Esophagus muscularis mucosa (tissue), 4 donors: ENCODE measurements around the gene FAM13A. TPM values are rescaled to one million over a fixed set of nuclear protein-coding genes. Genes with fewer than 3 reads are reported as not detected.

Experiments
- DNase-seq: peaks from one replicate; pipeline ENCODE4 v3.0.0-alpha.2; 2017; ENCODE audit errors: extremely low spot score
- H3K27ac ChIP-seq, 4 donors: fragments of 200-600 bp; sonication (generic); replicated peaks in 1 of 4; 1 replicate in 3 of 4; 2 replicates in 1 of 4; pipeline ENCODE4 v1.5.1; 2016 to 2019; ENCODE audit warnings: mild to moderate bottlenecking in 1 of 4
- H3K27me3 ChIP-seq, 4 donors: fragments of 200-600 bp; sonication (generic); one replicate each; pipeline versions ENCODE4 v1.5.1 to v1.6.0; 2016 to 2019
- H3K36me3 ChIP-seq, 4 donors: fragments of 200-600 bp; sonication (generic); one replicate each; pipeline ENCODE4 v1.5.1; 2016 to 2019
- H3K4me1 ChIP-seq, 4 donors: fragments of 200-600 bp; sonication (generic); one replicate each; pipeline ENCODE4 v1.5.1; 2016 to 2019
- H3K4me3 ChIP-seq, 4 donors: fragments of 200-600 bp; sonication (generic); 1 replicate in 2 of 4; 2 replicates in 2 of 4; pipeline ENCODE4 v1.5.1; 2016 to 2019; ENCODE audit warnings: mild to moderate bottlenecking in 4 of 4, moderate library complexity in 1 of 4
- H3K9me3 ChIP-seq, 4 donors: fragments of 200-600 bp; sonication (generic); 1 replicate in 3 of 4; 2 replicates in 1 of 4; pipeline ENCODE4 v1.5.1; 2016 to 2019
- EP300 ChIP-seq: sonication (generic); formaldehyde crosslinking; IDR thresholded peaks from one replicate; pipeline ENCODE4 v1.6.1; 2017; ENCODE audit warnings: antibody characterized with exemption
- POLR2A ChIP-seq: fragments of 450-650 bp; IDR thresholded peaks from one replicate; pipeline ENCODE4 v1.6.1; 2017; ENCODE audit warnings: antibody characterized with exemption, moderate library complexity, mild to moderate bottlenecking, low read depth
- POLR2AphosphoS5 ChIP-seq, 2 donors: sonication (generic); formaldehyde crosslinking; IDR thresholded peaks; one replicate each; pipeline ENCODE4 v1.6.1; 2017; ENCODE audit warnings: antibody characterized with exemption in 2 of 2
- WGBS: methylation state at CpG from one replicate; pipeline ENCODE4 v1.1.5; 2018; 5-methylcytosine and 5-hydroxymethylcytosine counted together
- intact Hi-C: fragments of 100-400 bp; cut with DNase I; formaldehyde crosslinking; loops from one replicate; pipeline ENCODE4 v1.15.1; 2023
- total RNA-seq, 4 donors: library from RNA; depleted of rRNA; stranded (reverse); fragments of >200 nt; gene quantifications; one replicate each; pipeline versions ENCODE4 v1.1.0 to v1.2.1, GENCODE V29; 2016
- TF ChIP-seq, protein P1 (sequence below), 3 experiments: fragments of 200-600 bp in 2 of 3; fragments of 450-650 bp in 1 of 3; sonication (generic) in 2 of 3; IDR thresholded peaks; one replicate each; pipeline ENCODE4 v1.5.1; 2017 to 2019; ENCODE audit warnings: antibody characterized with exemption in 3 of 3, mild to moderate bottlenecking in 2 of 3, moderate library complexity in 1 of 3

FAM13A gene
- total RNA-seq, 4 donors from 2014 or later = 22.4 to 27.2 (median 26.0) TPM

DNA sequence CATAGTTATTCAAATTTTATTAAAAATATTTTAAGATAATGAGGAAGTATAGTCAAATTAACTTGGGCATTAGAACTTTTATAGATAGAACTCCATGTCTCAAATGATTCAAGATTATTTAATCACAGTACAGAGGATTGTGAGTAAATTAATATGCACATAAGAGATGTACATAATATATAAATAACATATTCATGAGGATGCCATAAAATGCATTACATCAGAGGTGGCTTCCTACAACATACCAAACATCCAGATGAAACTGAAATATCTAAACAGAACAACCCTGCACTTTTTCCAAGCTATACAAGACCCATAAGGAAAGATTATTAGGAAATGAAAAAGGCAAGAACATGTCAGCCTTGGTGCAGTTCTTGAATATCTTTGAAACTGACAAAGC, 268.1 kb downstream of the FAM13A start:
- Histone ChIP-seq H3K4me3 (no peak overlapping the region), H3K4me1 (peaks cover 0 to 9% (median 2%) of the 10 kb centered on the region in 4 donors), H3K27me3 (no peaks in the 10 kb centered on the region), H3K27ac (no peak overlapping the region), H3K9me3 (no peaks in the 10 kb centered on the region), H3K36me3 (peaks cover 13 to 57% (median 41%) of the 10 kb centered on the region in 4 donors)
- intact Hi-C loops = no loop called here
- no peak for DNase-seq
- no peak for TF ChIP-seq EP300
- no peak for TF ChIP-seq POLR2AphosphoS5 (IDR thresholded peaks at IDR 0.05)
- no peak for TF ChIP-seq POLR2A
- TF ChIP-seq, protein P1, sequence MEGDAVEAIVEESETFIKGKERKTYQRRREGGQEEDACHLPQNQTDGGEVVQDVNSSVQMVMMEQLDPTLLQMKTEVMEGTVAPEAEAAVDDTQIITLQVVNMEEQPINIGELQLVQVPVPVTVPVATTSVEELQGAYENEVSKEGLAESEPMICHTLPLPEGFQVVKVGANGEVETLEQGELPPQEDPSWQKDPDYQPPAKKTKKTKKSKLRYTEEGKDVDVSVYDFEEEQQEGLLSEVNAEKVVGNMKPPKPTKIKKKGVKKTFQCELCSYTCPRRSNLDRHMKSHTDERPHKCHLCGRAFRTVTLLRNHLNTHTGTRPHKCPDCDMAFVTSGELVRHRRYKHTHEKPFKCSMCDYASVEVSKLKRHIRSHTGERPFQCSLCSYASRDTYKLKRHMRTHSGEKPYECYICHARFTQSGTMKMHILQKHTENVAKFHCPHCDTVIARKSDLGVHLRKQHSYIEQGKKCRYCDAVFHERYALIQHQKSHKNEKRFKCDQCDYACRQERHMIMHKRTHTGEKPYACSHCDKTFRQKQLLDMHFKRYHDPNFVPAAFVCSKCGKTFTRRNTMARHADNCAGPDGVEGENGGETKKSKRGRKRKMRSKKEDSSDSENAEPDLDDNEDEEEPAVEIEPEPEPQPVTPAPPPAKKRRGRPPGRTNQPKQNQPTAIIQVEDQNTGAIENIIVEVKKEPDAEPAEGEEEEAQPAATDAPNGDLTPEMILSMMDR (IDR thresholded peaks at IDR 0.05) = no peak

DNA sequence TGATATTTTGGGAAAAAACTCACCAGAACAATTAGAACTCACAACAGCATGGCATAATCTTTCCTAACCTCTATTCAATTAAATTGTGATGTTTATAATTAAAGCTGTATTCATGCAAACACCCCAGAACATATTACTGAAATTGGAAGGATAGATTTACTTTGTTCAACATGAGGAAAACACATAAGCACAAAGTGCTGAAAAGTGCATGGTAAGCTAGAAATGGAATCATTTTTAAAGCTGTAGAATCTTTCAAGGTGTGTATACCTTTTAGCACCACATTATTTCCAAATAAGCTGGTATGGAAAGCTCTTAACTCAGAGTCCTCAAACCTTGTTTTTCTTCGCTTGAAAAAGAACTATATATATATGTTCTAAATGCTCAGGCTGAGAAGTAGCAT, 268.6 kb downstream of the FAM13A start:
- peaks cover 0 to 9% (median 2%) of the 10 kb centered on the region in 4 donors for H3K4me1 ChIP-seq
- no peak for DNase-seq
- no peaks in the 10 kb centered on the region for H3K9me3 ChIP-seq
- peaks cover 13 to 62% (median 43%) of the 10 kb centered on the region in 4 donors for H3K36me3 ChIP-seq
- TF ChIP-seq EP300 = no peak
- no peak for TF ChIP-seq POLR2A
- TF ChIP-seq POLR2AphosphoS5 (IDR thresholded peaks at IDR 0.05) = no peak
- TF ChIP-seq, protein P1 (IDR thresholded peaks at IDR 0.05) = no peak
- WGBS = 100% methylated on average over 1 of the region's 1 CpG
- no peaks in the 10 kb centered on the region for H3K27me3 ChIP-seq
- intact Hi-C loops = no loop called here
- no peak overlapping the region for H3K4me3 ChIP-seq
- no peak overlapping the region for H3K27ac ChIP-seq

DNA sequence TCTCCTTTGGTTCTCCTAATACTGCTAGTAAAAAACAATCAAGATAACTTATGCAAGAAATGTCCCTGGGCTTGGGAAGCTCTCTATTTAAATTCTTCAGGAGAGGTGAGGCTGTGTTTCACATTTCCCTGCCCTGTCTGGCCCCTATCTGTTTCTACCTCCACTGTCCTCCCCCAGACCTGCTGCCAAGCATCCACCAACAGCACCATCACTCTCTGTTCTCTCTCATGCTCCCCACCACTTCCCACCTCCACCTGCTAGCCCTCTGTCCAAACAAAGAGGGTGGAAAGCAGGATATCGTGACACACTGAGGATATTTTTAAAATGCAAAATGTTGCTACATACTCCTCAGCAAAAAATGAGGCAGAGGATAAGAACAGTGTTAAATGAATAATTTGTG, 271.0 kb downstream of the FAM13A start:
- intact Hi-C loops = no loop called here

DNA sequence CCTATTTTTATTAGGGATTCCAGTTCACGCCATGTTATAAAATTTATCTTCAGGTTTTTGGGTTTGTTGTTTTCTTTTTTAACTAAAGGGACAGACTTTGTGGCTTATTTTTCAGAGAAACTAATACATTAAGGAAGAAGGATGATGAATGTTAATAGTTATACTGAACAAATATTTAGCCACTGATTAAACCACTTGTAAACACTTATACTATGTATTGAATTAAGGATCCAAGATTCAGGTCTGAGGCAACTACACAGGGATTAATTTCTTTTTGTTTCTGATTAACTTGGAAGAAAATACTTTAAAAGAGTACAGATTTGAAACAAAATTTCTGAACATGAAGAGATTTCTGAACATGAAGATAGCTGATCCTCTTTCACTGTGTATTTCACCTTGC, 276.6 kb downstream of the FAM13A start:
- intact Hi-C loops = no loop called here
- H3K9me3 ChIP-seq = no peaks in the 10 kb centered on the region
- no peak overlapping the region for H3K27ac ChIP-seq
- TF ChIP-seq POLR2A (no peak), EP300 (no peak), POLR2AphosphoS5 (IDR thresholded peaks at IDR 0.05) (no peak)
- TF ChIP-seq, protein P1 (IDR thresholded peaks at IDR 0.05) = no peak
- no peaks in the 10 kb centered on the region for H3K27me3 ChIP-seq
- DNase-seq = no peak
- WGBS = 97% methylated on average over 1 of the region's 1 CpG
- H3K4me3 ChIP-seq = no peak overlapping the region
- H3K4me1 ChIP-seq = no peaks in the 10 kb centered on the region
- H3K36me3 ChIP-seq = peaks cover 5 to 69% (median 30%) of the 10 kb centered on the region in 4 donors

More for the DNA sequence above, 271.0 kb downstream of the FAM13A start:
- H3K27me3 ChIP-seq = no peaks in the 10 kb centered on the region
- H3K36me3 ChIP-seq = peaks cover 13 to 78% (median 52%) of the 10 kb centered on the region in 4 donors
- no peaks in the 10 kb centered on the region for H3K4me1 ChIP-seq
- H3K27ac ChIP-seq = no peak overlapping the region
- H3K4me3 ChIP-seq = no peak overlapping the region
- no peaks in the 10 kb centered on the region for H3K9me3 ChIP-seq
- TF ChIP-seq, protein P1 (IDR thresholded peaks at IDR 0.05) = no peak
- TF ChIP-seq POLR2A = no peak
- no peak for TF ChIP-seq POLR2AphosphoS5 (IDR thresholded peaks at IDR 0.05)
- no peak for TF ChIP-seq EP300
- DNase-seq = no peak
- 94% methylated on average over 1 of the region's 1 CpG for WGBS

DNA sequence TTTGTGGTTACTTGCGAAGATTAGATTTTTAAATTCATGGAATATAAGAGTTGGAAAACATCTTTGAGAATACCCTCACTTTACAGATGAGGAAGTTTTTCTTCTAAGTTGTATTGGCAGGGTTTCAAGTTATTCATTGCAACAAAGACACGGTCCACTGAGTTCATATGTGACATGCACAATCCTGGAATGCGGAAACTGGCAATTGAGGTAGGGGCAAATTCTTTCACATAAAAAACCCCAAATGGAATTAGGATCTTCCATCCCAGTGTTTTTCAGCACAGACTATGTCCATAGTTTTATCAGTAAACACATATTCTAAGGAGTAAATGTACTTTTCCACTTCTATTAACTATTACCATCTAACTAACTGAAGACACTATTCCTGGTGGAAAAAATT, 277.6 kb downstream of the FAM13A start:
- Histone ChIP-seq H3K27me3 (no peaks in the 10 kb centered on the region), H3K36me3 (peaks cover 4 to 70% (median 28%) of the 10 kb centered on the region in 4 donors), H3K4me1 (no peaks in the 10 kb centered on the region), H3K9me3 (no peaks in the 10 kb centered on the region), H3K4me3 (no peak overlapping the region), H3K27ac (no peak overlapping the region)
- 65% methylated on average over 3 of the region's 3 CpGs for whole genome bisulfite sequencing
- no peak for TF ChIP-seq POLR2A
- TF ChIP-seq, protein P1 (IDR thresholded peaks at IDR 0.05) = no peak
- TF ChIP-seq EP300 = no peak
- no peak for TF ChIP-seq POLR2AphosphoS5 (IDR thresholded peaks at IDR 0.05)
- no peak for DNase-seq
- intact Hi-C loops = no loop called here
